D721Med (cell line): Measurements from ENCODE around the gene PACSIN2.
A peak's percentile ranks its signal among the peaks of the same experiment; 100 is the strongest.
"Not testable (repeated sequence)": the region's sequence is repeated elsewhere in the genome, so short reads cannot be mapped to it uniquely, and the experiment has no call there.

ENCODE experiments used
- DNase-seq: peaks from one replicate; pipeline ENCODE4 v3.0.0; 2011; ENCODE audit warnings: low spot score; ENCODE audit not compliant: insufficient read length
- FAIRE-seq: peaks from 2 replicates; lab custom pipeline; 2011; peaks lifted over from hg19 to GRCh38; lab: Jason Lieb, UNC
- TF ChIP-seq, protein P1 (sequence below): IDR thresholded peaks from 2 replicates; pipeline ENCODE4 v1.5.1; 2012; ENCODE audit warnings: mild to moderate bottlenecking, control low read depth; ENCODE audit not compliant: insufficient read depth; ENCODE audit errors: missing control alignments

The PACSIN2 gene

DNA sequence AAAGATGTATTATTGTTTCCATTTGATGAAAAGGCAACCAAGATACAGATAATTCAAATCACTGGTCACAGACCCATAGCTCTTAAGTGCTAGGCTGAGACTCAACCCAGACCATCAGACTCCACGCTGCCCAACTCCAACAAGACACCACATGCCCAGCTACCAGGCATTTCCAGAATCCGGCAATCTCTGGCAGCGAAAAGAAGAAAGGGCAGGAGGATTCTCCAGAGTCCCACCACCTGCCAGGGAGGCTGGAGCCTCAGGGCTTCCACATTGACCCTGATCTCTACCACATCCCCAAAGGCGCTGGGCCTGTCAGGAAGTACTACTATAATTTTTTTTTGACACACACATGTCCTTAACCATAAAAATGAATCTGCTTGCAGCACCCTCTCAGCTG, 96.4 kb downstream of the PACSIN2 start:
- TF ChIP-seq, protein P1, sequence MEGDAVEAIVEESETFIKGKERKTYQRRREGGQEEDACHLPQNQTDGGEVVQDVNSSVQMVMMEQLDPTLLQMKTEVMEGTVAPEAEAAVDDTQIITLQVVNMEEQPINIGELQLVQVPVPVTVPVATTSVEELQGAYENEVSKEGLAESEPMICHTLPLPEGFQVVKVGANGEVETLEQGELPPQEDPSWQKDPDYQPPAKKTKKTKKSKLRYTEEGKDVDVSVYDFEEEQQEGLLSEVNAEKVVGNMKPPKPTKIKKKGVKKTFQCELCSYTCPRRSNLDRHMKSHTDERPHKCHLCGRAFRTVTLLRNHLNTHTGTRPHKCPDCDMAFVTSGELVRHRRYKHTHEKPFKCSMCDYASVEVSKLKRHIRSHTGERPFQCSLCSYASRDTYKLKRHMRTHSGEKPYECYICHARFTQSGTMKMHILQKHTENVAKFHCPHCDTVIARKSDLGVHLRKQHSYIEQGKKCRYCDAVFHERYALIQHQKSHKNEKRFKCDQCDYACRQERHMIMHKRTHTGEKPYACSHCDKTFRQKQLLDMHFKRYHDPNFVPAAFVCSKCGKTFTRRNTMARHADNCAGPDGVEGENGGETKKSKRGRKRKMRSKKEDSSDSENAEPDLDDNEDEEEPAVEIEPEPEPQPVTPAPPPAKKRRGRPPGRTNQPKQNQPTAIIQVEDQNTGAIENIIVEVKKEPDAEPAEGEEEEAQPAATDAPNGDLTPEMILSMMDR = no peak
- no peak for DNase-seq
- no peak for FAIRE-seq

DNA sequence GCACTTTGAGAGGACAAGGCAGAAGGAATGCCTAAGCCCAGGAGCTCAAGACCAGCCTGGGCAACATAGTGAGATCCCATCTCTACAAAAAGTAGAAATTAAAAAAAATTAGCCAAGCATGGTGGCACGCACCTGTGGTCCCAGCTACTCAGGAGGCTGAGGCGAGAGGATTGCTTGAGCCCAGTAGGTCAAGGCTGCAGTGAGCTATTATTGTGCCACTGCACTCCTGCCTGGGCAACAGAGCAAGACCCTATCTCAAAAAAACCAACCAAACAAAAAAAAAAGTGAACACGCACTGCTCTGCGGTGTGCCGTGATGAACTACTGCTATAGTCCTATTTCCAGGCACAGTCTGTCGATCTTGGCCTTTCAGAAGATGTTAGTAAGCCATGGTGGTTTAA, 97.6 kb downstream of the PACSIN2 start:
- not testable (repeated sequence) for DNase-seq, FAIRE-seq

- no peak for FAIRE-seq
- TF ChIP-seq, protein P1 = no peak
- no peak for DNase-seq
Measured at GRCh38 chr22:42915980-42916765, 98.8 kb downstream of the PACSIN2 start.

GRCh38 chr22:42914511-42915076, 100.4 kb downstream of the PACSIN2 start:
- DNase-seq (no peak), FAIRE-seq (no peak)
- TF ChIP-seq, protein P1 = no peak

- FAIRE-seq (no peak), DNase-seq (no peak)
- TF ChIP-seq, protein P1 = no peak
Measured at GRCh38 chr22:42913874-42914510, 101.0 kb downstream of the PACSIN2 start.

GRCh38 chr22:42912059-42912458, 102.9 kb downstream of the PACSIN2 start:
- no peak for FAIRE-seq
- TF ChIP-seq, protein P1 = no peak

GRCh38 chr22:42910221-42910942, 104.6 kb downstream of the PACSIN2 start:
- no peak for FAIRE-seq

More at GRCh38 chr22:42912059-42912458, 102.9 kb downstream of the PACSIN2 start:
- no peak for DNase-seq

More at GRCh38 chr22:42910221-42910942, 104.6 kb downstream of the PACSIN2 start:
- DNase-seq = no peak
- TF ChIP-seq, protein P1 = peak; percentile 25
